GM19452 (cell line): Measurements from ENCODE around the gene MRTFA.
"Not testable (repeated sequence)": the region's sequence is repeated elsewhere in the genome, so short reads cannot be mapped to it uniquely, and the experiment has no call there.

ENCODE experiments used
- ATAC-seq: cut with Tn5 transposase; IDR thresholded peaks from one replicate; pipeline ENCODE4 v1.9.1; 2021; ENCODE audit not compliant: unreplicated experiment

Gene MRTFA

DNA sequence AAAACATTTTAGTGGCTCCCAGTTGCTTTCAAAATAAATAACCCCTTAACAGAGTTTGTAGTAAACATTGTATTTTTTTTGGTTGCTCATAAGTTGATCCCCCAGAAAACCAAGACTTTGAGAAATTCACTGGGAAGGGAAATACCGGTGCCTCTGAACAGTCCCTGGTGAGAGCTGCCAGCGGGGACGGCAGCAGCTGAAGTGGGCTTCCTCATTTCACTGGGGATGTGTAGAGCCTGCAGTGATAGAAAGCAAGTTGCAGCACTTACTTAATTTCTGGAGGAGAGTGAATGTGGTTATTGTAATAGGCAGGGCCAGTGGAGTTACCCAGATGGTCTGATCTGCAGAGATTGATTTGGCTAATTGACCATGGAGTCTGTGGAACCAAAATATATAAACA is 24.2 kb upstream of the MRTFA start:
- ATAC-seq, result no peak

DNA sequence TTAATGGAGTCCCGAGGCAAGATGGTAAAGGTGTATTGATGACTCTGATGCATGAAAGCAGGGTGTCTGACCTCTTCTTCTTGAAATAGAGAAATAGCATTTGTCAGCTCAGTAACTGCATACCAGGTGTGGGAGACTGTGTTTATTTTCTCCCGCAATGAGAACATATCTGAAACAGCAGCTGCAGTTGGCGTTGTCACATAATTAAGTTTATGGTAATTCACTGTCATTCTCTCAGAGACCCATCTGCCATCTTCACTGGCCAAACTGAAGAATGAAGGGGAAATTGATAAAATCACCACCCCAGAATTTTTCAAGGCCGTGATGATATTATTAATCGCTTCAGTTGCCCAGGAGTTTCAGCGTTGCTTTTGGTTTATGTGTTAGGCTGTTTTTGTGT is 22.6 kb upstream of the MRTFA start:
- ATAC-seq, result no peak

DNA sequence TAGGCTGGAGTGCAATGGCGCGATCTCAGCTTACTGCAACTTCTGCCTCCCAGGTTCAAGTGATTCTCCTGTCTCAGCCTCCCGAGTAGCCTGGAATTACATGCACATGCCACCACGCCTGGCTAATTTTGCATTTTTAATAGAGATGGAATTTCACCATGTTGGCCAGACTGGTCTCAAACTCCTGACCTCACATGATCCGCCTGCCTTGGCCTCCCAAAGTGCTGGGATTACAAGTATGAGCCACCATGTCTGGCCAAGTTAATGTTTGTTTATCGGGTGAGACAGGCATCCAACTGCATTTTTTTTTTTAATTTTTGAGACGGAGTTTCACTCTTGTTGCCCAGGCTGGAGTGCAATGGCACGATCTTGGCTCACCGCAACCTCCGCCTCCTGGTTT is 20.1 kb upstream of the MRTFA start:
- not testable (repeated sequence) for ATAC-seq

DNA sequence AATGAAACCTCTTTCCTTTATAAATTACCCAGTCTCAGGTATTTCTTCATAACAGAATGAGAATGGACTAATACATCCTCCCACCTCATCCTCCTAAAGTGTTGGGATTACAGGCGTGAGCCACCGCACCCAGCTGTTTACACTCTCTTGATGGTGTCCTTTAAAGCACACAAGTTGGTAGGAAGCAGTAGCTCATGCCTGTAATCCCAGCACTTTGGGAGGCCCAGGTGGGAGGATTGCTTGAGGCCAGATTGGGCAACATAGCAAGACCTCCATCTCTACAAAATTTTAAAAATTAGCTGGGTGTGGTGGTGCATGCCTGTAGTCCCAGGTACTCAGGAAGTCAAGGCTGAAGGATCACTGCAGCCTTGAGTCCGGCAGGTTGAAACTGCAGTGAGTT is 19.4 kb upstream of the MRTFA start:
- not testable (repeated sequence) for ATAC-seq

GRCh38 chr22:40654522-40655167 is 18.1 kb upstream of the MRTFA start:
- no peak for ATAC-seq

- ATAC-seq, result no peak
Observed at GRCh38 chr22:40653361-40653760, 16.8 kb upstream of the MRTFA start.

DNA sequence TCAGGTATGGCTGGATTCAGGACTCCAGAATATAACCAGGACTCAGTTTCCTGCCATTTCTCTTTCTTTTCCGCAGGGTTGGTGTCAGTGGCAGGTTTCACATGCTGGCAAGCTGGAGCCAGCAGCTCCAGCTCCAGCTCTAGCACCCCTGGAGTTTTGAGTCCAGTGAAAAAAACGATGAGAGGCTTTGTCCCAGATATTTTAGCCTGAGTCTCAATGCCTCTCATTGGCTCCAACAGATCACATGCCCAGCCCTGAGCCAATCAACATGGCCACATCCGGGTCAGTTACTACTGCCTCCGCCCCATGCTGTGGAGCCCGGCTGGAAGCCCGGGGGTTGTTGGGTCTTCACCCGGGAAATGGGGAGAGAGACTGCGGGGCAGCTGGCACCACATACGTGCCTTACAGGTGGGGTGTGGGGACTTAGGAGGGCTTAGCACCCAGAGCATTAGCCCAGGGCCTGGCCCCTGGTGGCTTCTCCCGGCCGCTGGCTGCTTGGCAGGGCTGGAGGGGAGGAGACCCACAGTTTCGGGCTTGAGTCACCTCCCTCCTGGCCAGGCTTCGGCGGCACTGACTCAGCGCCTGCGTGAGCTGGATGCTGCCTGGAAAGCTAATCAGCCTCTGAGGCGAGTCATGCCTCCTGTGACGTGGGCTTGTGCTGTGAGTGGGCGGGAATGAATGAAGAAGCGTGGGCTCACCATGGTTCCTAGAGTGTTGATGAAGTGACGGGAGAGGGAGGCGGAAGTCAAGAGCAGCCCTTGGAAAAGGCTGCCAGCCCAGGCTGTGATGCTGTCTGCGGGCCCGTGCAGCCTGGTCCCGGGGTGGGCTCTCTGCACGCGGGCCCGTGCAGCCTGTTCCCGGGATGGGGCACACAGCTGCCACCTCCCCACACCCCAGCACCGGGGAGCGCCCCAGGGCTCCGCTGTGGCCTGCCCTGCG is 15.3 kb upstream of the MRTFA start:
- ATAC-seq, result no peak

DNA sequence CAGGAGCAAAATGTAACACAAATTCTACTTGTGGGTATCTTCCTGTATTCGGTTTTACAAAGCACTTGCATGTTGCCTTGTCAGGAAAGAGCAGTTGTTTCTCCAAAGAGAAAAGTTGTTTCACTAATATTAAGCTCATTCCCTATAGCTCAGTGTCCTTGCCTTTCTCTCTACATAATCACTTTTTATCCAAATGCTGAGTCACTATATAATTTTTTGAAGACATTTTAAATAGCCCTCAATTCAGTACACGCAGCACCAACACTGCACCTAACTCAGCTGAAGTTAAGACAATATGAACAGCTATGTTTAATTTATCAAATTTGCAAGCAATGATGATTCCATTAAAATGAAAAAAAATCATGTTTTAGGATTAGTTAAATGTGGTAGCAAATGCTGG is 14.5 kb upstream of the MRTFA start:
- ATAC-seq, result no peak

GRCh38 chr22:40648386-40648785 is 11.9 kb upstream of the MRTFA start:
- ATAC-seq, result no peak

- ATAC-seq, result no peak
Observed at GRCh38 chr22:40645579-40646197, 9.2 kb upstream of the MRTFA start.

- no peak for ATAC-seq
Observed at GRCh38 chr22:40642316-40642715, 5.8 kb upstream of the MRTFA start.

- no peak for ATAC-seq
Observed at GRCh38 chr22:40641269-40641668, 4.8 kb upstream of the MRTFA start.

DNA sequence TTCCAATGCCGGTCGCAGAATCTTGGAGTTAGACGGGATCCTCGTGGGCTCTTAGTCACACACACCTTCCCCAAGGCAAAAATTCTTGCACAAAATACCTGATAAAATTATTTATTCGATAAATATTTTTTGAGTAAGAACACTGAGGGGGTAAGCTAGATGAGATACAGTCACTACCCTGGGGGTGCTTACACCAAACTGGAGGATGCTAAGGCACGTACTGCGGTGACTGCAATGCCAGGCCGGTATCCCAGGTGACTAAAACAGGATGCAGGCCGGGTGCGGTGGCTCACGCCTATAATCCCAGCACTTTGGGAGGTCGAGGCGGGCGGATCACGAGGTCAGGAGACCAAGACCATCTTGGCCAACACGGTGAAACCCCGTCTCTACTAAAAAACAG is 1.7 kb upstream of the MRTFA start:
- ATAC-seq, result no peak

- ATAC-seq, result peak; percentile 8
Observed at GRCh38 chr22:40637183-40638150, 948 bp upstream of the MRTFA start.

DNA sequence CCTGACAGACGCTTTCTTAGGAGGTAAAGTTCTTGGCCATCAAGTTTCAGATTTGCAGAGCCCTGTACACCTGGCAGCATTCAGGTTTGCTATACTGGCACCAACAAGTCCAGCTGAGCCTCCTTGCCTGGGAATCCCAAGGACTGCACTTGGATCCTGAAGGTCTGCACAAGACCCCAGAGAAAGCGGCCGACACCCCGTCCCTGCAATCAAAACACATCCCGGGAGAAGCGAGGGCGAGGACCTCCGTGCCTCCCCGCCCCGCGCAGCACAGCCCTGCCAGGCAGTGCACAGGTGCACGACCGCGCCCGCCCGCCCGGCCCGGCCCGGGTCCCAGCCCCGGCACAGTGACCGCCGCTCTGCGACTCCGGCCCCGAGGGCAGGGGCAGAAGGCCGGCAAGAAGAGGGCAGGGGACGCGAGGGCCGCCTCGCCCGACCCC is 559 bp downstream of the MRTFA start:
- ATAC-seq, result peak; percentile 20

DNA sequence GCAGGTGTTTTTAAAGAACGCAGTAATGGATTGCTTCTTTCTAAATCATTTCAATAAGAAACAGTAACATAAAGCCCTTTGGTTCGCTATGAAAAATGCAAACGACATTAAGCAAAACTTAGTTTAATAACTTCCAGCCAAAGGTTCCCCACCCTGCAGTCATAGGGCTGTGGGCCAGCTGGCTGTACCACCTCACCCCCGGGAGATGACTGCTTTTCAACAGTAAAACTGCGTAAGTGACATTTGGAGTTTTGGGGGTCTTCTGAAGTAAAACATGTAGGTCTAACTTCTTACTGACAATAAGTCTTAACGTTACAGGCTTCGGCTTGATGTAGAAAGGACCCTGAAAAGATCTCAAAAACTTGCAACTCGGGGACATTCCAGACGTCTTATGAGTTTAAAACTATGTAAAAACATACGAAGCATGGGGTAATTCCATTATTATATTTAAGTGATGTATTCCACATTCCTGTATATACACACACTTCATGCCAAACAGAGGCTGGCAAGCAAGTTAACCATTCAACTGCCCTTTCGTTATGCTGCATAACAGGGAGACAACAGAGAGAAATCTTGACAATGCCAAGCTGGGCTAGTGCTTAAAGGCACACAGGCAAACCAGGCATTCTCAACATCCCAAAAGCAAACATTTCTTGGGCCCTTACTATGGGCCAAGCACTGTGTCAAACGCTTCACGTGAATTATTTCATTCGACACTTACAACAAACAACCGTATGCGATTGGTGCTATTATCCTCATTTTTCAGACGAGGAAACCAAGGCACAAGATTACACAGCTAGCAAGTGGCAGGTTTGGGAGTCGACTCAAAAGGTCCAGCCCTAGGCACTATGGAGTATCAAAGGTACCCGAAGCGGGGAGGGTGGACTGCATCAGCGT is 1.2 kb downstream of the MRTFA start:
- ATAC-seq, result no peak

DNA sequence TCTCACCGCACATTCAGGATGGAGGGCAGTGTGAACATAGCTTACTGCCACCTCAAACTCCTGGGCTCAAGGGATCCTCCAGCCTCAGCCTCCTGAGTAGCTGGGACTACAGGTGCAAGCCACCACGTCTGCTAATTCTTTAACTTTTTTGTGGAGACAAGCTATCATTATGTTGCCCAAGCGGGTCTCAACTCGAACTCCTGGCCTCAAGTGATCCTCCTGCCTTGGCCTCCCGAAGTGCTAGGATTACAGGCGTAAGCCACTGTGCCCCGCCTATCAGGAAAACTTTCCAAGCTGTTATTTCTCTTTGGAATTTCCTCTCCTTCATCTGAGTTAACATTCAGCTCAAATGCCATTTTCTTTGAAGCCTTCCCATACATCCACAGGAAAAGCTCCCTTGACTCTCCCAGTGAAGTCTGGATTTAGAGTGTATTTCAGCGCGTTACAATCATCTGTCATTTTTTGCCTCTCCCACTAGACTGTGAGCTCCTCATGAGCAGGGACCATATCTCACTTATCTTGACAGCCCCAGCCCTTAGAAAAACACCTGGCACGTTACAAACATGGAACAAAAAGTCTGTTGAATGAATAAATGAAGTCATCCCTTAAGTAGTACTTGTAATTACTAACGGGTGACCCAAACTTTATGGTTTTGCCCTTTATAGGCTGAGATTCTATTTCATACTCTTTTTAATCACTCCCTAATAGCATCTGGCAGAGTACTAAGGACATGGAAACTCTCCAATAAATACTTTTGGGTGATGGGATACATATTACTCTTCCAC is 2.2 kb downstream of the MRTFA start:
- no peak for ATAC-seq

GRCh38 chr22:40633036-40633435 is 3.5 kb downstream of the MRTFA start:
- ATAC-seq, result no peak

DNA sequence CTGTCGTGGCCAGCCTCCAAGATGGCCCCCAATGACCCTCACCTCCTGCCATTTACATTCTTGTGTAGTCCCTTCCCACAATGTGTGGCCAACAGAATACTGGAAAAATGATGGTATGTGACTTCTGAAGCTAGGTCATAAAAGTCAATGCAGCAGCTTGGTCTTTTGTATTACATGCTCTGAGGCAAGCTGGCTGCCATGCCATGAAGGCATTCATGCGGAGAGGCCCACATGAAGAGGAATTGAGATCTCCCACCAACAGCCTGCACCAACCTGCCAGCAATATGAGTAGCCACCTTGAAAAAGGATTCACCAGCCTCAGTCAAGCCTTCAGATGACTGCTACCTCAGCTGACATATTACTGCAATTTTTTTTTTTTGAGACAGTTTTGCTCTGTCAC is 4.6 kb downstream of the MRTFA start:
- ATAC-seq, result no peak
